ENCODE measurements around the gene ZNF710.

ZNF710 gene

DNA sequence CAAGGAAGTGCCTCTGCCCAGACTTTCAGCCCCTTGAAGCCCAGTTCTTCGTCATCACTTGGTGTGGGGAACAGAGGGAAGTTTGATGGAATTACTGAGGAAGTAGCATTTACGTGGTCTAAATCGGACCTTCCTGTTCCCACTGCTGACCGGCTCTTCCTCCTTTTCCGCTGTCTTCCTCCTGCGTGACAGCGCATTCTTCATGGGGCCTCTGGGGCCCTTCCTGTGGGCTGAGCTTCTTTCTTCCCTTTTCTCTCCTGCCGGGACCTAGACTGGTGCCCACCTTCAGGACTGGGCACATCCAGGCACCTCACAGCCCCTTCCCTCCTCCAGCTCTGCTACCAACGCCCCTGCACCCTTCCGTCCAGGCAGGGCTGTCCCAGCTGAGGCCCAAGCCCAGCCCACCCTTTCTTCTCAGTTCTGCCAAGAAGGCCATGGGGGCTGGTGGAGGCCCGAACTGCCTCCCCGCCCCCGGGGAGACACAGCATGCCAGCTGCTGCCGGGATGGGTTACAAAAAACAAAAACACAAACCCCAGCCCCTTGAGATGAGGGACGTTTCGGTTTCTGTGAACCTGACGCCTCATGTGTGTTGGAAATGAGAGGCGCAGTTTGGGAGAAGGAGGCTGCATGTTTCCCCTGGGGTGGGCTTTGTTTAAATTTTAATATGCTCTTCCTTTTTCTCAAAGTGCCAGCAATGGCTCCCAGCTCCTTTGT lies 19.1 kb downstream of the ZNF710 start:
- DNase-seq: no peak

DNA sequence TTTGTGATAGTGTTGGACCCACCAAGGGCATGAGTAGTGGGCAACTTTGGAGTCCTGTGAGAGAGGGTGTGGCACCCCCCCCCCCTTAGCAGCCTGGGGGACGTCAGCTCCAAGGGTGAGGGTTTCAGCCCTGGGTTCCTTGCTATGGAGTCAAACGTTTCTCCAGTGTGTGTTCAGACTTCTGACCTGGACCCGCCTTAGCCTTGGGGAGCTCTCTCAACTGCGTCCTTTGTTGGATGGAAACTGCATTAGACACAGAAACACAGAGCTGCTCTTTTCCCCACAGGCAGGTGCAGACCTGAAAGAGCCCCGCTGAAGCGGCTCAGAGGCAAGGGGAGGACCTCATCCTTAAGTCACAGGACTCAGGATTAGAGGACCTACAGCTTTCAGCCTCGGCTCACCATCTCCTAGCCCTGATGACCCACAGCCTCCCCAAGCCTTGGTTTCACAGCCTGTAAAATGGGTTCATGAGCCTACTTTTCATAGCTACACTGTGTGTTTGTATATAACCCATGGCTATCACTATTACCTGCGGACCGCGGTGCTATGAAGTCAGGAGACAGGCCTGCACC lies 19.9 kb downstream of the ZNF710 start:
- DNase-seq: no peak

DNA sequence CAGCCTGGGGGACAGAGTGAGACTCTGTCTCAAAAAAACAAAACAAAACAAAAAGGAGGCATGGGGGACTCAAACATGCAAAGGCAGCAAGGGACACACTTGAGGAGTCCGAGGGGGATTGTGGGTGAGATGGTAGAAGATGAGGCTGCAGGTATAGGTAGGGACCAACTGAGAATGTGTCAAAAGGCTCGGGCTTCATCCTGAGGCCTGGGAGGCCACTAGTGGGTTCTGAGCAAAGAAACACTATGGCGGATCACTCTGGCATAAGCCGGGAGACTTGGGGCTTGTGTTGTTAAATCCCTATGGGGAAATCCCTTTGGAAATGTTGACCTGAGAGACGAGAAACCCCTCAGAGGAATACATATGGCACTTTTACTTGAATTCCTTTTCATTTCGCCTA lies 21.2 kb downstream of the ZNF710 start:
- no peak for DNase-seq

DNA sequence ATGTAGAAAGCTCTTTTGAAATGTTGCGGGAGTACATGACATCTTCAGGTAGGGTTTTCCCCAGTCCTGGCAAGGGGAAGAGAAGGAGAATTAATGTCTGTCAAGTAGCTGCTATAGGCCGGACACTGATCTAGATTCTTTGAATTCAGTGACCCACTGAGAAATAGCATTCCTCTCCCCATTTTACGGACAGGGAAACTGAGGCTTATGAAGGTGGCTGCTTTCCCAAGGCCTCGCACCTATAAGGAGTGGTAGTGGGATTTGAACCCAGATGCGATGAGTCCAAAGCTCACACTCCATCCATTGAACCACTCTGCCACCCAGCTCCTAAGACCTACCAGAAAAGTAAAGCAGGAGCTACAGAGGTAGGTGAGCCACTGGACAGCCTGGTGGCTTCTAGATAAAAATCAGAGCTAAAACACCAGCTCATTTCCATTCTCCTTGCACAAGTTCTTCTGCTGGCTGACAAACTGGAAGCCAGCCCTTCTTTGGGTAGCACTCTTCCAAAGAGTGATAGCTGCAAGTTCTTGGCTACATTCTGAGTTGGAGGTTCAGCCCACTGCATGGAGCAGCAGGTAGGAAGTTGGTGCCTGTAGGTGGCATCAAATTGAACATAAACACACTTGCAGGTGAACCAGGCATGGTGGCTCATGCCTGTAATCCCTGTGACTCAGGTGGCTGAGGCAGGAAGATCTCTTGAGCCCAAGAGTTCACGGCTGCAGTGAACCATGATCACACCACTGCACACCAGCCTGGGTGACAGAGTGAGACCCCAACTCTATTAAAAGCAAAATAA lies 22.0 kb downstream of the ZNF710 start:
- peak; percentile 1 for DNase-seq

DNA sequence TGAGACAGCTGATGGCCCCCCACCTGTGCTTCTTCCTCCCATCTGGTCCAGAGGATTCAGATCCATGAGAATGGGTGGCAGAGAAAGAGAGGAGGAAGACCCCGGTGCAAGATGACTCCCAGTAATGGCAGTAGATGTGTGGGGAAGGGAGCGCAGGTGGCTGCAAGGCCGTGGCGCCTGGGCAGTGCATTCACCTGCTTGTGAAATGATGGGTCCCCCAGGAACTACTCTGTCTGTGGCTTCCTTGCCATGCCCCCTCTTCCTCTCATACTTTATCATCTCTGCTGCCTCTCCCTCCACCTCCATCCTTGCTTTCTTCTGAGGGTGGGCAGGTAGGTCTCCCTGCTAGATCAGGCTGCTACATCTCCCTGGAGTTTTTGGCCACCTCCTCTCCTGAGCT lies 23.3 kb downstream of the ZNF710 start:
- DNase-seq: peak; percentile 0

DNA sequence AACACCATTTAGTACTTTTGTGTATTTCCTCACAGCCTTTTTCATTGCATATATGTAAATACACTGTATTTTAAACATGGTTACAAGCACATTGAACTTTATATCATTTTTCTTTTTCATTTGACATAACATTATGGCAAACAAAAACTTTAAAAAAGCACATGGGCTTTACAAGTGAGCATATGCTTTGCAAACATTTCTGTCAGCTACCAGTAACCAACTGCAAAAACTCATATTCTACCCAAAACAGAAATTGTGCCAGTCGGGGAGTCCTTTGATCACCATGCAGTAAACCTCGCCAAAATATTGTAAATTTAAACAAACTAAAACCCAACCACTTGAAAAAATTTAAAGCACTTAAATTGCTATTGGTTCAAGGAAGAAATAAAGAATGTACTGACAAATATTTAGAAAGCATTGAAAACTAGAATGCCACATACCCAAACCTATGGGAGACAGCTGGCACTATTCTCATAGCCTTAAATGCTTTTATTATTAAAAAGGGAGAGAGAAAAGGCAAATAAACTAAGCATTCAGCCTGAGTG lies 24.4 kb downstream of the ZNF710 start:
- no peak for DNase-seq

DNA sequence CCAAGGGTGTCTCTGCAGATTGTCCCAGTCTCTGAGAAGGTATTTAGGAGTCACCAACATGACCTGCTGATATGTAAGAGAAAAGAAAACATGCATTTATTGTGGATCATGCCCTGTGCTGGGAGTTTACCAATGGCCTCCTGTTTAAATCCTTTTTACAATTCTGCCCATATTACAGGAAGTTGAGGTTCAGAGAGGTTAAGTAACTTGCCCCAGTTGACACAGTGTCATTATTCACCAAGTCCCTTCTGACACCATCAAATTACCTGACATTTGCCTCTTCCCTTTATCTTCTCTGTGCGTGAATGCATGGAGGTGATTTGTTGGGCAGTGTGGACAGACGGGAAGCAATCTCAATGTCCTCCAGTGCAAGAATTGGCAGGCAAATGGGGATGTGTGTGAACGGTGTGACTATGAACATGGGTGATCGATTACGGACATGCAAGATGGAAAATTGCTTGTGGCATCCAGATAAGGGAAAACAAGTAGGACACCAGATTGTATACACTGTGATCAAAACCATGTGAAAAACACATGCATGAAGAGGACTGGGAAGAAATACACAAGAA lies 27.3 kb downstream of the ZNF710 start:
- DNase-seq: no peak

DNA sequence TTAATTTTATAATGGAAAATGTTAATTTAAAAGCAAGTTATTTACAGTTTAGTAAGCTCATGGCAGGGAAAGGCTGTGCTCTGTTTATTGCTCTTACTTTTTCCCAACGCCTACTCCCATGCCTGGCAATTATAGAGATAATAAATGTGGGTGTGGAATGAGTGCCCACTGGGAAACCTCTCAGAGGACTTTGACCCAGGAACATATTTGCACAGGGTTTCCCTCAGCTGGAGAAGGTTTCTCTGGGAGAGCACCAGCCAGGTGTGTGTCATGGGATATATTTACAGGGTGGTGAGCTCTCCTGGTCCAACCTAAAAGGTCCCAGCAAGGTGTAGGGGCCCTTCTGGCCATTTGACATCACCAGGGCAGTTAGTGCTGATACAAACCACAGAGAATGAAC lies 27.9 kb downstream of the ZNF710 start:
- DNase-seq: no peak

DNA sequence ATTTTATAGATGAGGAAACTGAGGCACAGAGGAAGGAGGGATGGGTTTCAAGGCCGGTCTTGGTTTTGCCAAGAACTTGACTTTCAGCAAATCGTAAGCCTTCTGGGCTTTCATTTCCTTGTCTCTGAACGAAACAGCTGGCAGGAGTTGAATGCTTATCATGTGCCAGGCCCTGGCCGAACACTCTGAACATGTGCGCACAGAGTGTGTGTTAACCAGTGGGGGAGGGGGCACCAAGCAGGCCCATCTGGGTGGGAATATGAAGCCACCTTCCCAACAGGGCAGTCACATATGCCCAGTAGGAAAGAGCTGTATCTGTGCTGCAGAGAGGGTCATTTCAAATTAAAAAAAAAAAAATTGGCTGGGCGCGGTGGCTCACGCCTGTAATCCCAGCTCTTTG lies 29.3 kb downstream of the ZNF710 start:
- no peak for DNase-seq

DNA sequence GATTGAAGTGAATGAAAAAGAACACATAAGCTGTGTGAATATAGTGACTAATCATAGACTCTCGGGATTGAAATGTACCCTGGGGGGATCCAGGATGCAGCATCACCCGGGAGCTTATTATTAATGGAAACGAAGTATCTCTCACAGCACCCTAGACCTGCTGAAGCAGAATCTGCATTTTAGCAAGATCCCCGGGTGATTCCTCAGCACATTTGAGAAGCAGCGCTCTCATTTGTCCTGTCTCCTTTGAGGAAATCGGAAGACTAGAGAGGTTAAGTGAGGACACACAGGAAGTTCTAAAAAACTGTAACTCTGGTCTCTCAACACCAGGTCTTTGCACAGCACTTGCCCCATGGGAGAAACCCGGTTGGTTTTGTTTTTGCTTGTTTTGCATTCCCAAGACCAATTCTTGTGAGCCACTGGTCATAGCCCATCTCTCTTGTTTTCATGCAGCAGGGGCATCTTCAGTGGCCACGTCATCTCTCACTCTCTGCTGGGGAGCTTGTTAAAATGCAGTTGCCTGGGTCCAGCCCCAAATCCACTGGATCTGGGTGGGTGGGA lies 30.2 kb downstream of the ZNF710 start:
- no peak for DNase-seq

DNA sequence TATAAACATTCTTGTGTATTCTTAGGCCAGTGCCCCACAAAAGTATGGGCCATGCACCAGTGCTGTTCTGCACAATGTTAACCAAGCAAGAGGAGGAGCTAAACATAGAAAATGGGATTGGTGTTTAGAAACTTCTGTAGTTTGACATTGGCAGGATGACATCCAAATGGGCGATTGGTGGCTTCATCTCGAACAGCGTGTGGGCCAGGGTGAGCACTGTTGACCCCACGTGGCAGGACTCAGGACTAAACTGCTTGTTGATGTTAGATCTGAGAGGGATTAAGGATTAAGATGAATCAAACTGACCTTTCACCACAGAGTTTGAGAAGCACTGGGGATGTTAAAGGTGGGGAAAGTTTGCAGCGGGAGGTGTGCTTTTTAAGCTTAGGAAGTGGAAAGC lies 31.9 kb downstream of the ZNF710 start:
- DNase-seq: no peak

DNA sequence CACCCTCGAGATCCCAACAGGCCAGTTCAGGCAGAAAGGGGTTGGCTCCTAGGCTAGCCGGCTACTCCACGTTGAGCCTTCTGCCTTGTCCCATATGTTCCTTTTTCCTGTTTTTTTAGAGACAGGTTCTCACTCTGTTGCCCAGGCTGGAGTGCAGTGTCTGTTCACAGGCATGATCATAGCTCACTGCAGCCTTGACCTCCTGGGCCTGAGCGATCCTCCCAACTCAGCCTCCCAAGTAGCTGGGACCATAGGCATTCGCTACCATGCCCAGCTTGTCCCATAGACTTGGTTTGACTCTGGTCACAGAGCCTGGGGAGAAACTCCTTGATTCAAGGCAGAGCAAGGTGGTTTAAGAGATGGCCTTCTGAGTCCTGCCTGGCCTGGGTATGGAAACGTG lies 32.3 kb downstream of the ZNF710 start:
- DNase-seq: no peak

DNA sequence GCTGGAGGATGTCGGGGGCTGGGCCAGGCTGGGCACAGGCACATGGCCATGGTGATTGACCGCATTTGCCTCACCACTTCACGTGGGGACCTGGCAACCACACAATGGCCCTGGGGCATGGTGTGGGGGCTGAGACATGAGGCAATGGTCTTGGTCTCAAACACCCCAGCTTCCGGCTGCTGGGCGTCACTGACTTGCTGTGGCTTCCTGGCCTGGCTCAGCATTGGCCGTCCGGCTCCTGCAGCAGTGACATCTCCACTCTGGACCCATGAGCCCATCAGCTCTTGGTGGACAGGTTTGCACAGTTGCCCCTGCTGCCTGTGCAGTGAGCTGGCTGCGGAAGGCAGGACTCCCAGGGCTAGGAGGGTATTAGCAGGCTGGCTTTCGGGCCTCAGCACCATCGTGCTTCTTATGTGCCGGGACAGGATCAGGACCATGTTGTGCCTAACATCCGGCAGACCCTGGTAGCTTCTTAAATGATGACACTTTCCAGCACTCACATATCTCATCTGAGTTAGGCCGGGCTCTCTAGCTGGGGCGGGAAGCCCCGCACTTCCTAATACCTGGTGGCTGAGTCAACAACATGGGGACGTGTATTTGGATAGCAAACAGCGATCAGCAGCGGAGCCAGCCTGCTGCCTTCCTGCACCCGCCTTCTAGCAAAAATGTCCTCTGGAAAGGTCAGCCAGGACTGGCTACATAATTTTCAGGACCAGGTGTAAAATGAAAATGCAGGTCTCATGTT lies 34.1 kb downstream of the ZNF710 start:
- no peak for DNase-seq

DNA sequence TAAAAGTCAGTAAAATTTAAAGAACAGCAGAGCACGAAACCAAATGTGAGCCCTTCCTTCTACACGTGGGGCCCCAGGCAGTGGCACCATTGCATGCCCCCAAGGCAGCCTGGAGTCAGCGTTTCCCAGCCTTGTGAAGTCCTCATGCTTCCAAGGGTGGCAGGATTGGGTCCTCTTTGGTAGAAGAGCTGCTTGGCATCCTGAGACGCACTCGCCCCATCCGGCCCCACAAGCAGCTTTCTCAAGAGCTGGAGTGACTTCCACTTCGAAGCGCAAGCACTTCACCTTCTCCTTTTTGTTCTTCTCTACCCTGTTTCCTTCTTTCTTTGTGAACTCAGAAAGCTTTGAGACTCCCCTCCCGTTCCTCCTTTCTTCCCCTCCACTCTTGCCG lies 34.7 kb downstream of the ZNF710 start:
- no peak for DNase-seq

DNA sequence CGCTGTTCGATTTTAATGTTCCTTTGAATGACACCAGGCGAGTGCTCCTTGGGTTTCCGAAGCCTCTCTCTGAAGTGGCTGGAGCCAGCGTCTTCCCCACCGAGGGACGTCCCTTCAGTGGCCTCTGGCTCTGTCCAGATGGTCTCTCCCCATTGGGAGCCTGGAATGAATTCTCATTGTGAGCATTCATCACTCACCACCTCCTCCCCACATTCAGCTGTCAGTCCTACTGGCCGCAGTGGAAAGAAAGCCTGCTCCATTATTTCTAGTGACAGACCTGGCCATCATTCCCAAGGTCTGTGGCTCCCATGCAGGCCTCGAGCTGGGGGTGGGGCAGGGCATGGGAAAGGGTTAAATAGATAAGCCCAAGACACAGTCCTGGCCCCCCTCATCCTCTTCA lies 35.2 kb downstream of the ZNF710 start:
- no peak for DNase-seq

DNA sequence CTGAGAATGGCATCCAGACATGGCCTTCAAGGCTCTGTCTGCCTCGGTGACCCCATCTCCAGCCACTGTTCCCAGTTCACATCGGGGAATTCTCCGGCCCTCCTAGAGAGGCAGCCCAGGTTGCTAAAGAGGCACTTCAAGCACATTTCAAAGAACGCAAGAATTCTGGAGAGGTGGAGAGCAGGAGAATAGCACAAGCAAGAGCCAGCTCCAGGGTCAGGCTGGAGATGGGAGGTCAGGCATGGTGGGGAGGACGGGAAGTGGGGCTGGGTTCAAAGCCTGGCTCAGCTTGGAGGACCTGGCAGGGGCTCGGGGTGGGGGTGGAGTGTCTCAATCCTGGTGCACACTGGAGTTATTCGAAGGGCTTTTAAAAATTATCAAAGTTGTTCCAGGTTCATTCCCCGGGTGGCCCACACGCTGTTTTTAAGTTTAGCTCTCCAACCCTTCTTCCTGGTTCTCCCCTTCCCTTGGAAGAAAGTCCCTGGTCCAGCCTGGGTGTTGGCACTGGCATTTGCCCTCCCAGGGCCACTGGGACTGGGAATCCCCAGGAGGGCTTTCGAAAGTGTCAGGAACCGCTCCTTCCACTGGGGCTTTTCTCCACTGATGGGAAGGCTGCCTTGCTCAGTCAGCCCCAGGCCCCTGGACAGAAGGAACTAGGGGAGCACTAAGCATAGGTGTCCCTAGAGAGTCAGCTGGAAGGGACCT lies 35.8 kb downstream of the ZNF710 start:
- no peak for DNase-seq

DNA sequence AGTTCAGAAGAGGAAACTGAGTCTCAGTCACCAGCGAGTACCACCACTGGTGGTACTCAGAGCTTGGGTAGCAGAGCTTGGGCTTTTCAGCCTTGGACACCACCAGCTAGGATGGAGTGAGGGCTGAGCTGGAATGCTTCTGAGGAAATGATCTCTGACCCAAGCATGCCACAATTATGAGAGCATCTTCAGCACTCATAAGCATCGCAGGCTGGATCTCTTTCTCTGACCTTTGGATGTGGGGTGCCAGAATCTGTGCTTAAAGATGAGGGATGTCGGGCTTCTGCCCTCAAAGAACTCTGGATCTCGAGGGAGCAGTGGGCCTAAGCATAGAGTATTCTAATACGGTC lies 36.4 kb downstream of the ZNF710 start:
- no peak for DNase-seq

DNA sequence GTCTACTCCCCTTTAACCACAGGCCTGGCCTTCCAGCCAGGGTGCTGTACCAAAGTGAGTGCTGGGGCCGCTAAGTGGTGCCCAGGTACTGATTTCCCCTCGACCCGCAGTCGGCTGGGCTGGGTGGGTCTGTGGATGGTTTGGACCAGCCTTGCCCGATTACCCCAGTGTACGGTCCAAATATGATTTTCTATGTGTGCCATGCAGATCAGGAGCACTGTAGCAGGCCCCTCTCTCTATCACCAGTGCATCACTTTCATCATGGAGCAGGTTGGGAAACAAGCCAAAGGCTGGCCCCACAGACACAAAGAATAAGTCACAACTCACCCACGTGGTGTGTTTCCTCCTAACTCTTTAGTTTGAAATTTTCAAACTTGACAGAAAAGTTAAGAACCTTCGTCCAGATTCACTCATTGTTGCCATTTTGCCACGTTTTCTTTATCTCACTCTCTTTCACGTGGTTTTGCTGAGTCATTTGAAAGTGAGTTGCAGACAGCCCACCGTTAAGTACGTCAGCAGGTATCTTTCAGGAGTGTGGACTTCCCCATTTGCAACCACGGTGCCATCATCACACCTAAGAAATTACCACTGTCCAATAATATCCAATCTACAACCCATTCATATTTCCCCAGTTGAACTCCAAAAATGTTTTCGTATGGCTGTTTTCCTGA lies 37.0 kb downstream of the ZNF710 start:
- no peak for DNase-seq

DNA sequence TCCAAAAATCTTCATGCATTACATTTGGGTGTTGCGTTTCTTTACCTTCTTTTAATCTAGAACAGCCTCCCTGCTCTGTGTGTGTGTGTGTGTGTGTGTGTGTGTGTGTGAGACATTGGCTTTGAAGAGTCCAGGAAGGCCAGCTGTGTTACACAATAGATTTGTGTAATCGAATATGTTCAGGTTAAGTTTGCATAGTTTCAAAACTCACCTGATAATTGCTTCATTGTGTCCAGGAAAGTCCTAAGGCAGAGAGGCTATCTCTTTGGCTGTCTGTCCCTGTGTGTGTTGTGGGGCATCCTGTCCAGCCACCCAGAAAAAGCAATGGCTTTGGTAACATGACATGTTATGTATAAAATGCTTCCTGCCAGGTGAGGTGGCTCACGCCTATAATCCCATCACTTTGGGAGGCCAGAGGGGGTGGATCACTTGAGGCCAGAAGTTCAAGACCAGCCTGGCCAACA lies 37.5 kb downstream of the ZNF710 start:
- no peak for DNase-seq

DNA sequence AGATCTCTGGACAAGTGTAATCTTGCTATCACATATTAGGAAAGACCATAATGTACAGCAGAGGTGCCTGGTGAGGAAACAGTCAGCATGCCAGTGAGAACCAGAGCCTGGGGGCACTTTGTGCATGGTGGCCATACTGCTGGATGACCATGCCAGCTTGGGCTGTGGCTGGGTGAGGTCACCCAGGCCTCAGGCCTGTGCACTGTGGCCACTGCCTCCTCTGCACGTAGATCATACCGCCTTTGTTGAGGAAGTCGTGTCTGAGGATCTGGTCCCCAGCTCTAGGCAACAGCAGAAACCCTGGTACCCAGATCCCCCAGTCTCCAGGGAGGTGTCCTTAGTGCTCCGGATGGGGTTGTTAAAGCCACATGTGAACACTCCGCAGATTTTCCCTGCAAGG lies 38.9 kb downstream of the ZNF710 start:
- no peak for DNase-seq

DNA sequence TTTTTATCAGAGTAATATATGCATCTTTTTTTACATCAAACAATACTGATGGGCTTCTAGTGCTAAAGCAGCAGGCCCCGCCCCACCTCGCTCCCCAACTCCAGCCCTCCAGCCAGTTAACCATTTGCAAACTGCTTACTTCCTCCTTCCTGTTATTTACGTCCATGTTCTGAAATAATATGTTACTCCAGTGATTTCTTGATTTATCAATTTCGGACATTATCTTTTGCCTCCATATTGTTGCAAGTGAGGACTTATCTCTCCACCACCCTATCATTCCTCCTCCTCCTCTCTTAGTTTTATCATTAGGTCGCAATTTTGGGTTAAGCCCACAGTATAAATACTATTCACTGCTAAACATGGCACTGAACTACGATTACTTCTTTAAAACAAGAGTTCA lies 39.5 kb downstream of the ZNF710 start:
- DNase-seq: no peak
